GM12878 (cell line): ENCODE measurements around the gene DTX3. TPM values are rescaled to one million over a fixed set of nuclear protein-coding genes. Genes with fewer than 3 reads are reported as not detected.

Source experiments
- ATAC-seq: fragments of 200-7000 bp; cut with Tn5 transposase; 3 replicates; pipeline ENCODE4 v1.9.1; 2020; ENCODE audit warnings: mild to moderate bottlenecking, moderate library complexity
- BruUV-seq: library from RNA; stranded (reverse); fragments of 400-500 nt; replicated peaks from 2 replicates; lab custom pipeline; 2021; lab: Mats Ljungman, UMichigan
- CTCF ChIA-PET: fragments of 300-600 bp; sonication (Branson Sonifier 250); formaldehyde crosslinking; extraction: SDS; loops from one replicate; lab custom pipeline; 2021; ENCODE audit warnings: inconsistent platforms; lab: Yijun Ruan, JAX
- POLR2A ChIA-PET: fragments of 350-600 bp; formaldehyde crosslinking; extraction: SDS; loops from one replicate; lab custom pipeline; 2021; ENCODE audit warnings: inconsistent platforms; lab: Charles Lee
- RAD21 ChIA-PET: fragments of 300-600 bp; sonication (Branson Sonifier 250); formaldehyde crosslinking; loops from one replicate; lab custom pipeline; 2023; ENCODE audit warnings: antibody characterized with exemption; ENCODE audit not compliant: unreplicated experiment; lab: Charles Lee
- SMC1A ChIA-PET: fragments of 300-600 bp; sonication (Branson Sonifier 250); formaldehyde crosslinking; loops from one replicate; lab custom pipeline; 2023; ENCODE audit not compliant: unreplicated experiment, uncharacterized antibody; lab: Charles Lee
- DNase-seq: peaks from one replicate; pipeline ENCODE4 v3.0.0-alpha.2; 2011; ENCODE audit warnings: low read depth, low spot score
- FAIRE-seq: peaks from 3 replicates; lab custom pipeline; 2011; peaks lifted over from hg19 to GRCh38; lab: Jason Lieb, UNC
- H2AFZ ChIP-seq: 2 replicates; pipeline ENCODE4 v1.6.0; 2011; ENCODE audit warnings: low read depth, low read length, control low read depth; ENCODE audit not compliant: control insufficient read depth
- H3K27ac ChIP-seq: 2 replicates; pipeline ENCODE4 v1.5.1; 2011; ENCODE audit warnings: control low read depth; ENCODE audit not compliant: control insufficient read depth, insufficient read depth
- H3K27me3 ChIP-seq, 2 experiments: replicated peaks in 1 of 2; 2 replicates each; pipeline versions ENCODE4 v1.6.0 to v1.6.1; 2011; ENCODE audit warnings: low read length in 1 of 2; ENCODE audit not compliant: control insufficient read depth in 2 of 2, insufficient read depth in 2 of 2
- H3K36me3 ChIP-seq, 2 experiments: 2 replicates each; pipeline ENCODE4 v1.5.1; 2011; ENCODE audit warnings: low read length in 1 of 2; ENCODE audit not compliant: control insufficient read depth in 2 of 2, insufficient read depth in 2 of 2
- H3K4me1 ChIP-seq: 2 replicates; pipeline ENCODE4 v1.6.1; 2011; ENCODE audit warnings: mild to moderate bottlenecking, low read length, moderate library complexity, mixed read lengths; ENCODE audit not compliant: control insufficient read depth, insufficient read depth
- H3K4me2 ChIP-seq: 2 replicates; pipeline ENCODE4 v1.6.0; 2011; ENCODE audit warnings: control low read depth; ENCODE audit not compliant: control insufficient read depth, insufficient read depth
- H3K4me3 ChIP-seq: fragments of 200-600 bp; sonication (generic); 2 replicates; pipeline ENCODE4 v1.5.1; 2016
- H3K79me2 ChIP-seq: 2 replicates; pipeline ENCODE4 v1.6.0; 2011; ENCODE audit warnings: low read length; ENCODE audit not compliant: control insufficient read depth, insufficient read depth
- H3K9ac ChIP-seq: 2 replicates; pipeline ENCODE4 v1.8.0; 2011; ENCODE audit warnings: low read length, control low read depth, mixed read lengths; ENCODE audit not compliant: control insufficient read depth, insufficient read depth
- H3K9me3 ChIP-seq: replicated peaks from 3 replicates; pipeline ENCODE4 v1.5.1; 2011; ENCODE audit warnings: mild to moderate bottlenecking, low read length; ENCODE audit not compliant: control insufficient read depth, insufficient read depth
- H4K20me1 ChIP-seq: 2 replicates; pipeline ENCODE4 v1.6.0; 2011; ENCODE audit not compliant: control insufficient read depth, insufficient read depth
- FOS ChIP-seq: IDR thresholded peaks from 3 replicates; pipeline ENCODE4 v1.6.1; 2011; ENCODE audit warnings: borderline replicate concordance; ENCODE audit not compliant: insufficient read length; ENCODE audit errors: extremely low read depth
- MEF2B ChIP-seq: fragments of 450-650 bp; IDR thresholded peaks from 2 replicates; pipeline ENCODE4 v1.6.1; 2018; ENCODE audit warnings: mild to moderate bottlenecking, moderate library complexity; ENCODE audit not compliant: partially characterized antibody, poor library complexity, severe bottlenecking
- ZNF217 ChIP-seq: fragments of 450-650 bp; IDR thresholded peaks from 2 replicates; pipeline ENCODE4 v1.6.1; 2017; ENCODE audit warnings: antibody characterized with exemption, mild to moderate bottlenecking
- ZNF687 ChIP-seq: fragments of 450-650 bp; IDR thresholded peaks from 2 replicates; pipeline ENCODE4 v1.6.1; 2017; ENCODE audit warnings: mild to moderate bottlenecking, moderate library complexity
- WGBS: methylation state at CpG from one replicate; pipeline ENCODE4 v1.1.6; 2016; ENCODE audit warnings: low lambda C conversion rate; ENCODE audit not compliant: insufficient replicate concordance, insufficient coverage; ENCODE audit errors: missing lambda C conversion rate; 5-methylcytosine and 5-hydroxymethylcytosine counted together
- in situ Hi-C: fragments of 300-500 bp; cut with MboI; formaldehyde crosslinking; loops from 9 replicates; pipeline ENCODE4 v1.14.3; 2018; ENCODE audit warnings: mixed read lengths
- intact Hi-C: fragments of 100-400 bp; cut with micrococcal nuclease; formaldehyde crosslinking; loops from one replicate; pipeline ENCODE4 v1.14.2; 2022; ENCODE audit not compliant: unreplicated experiment
- polyA plus RNA-seq, 11 experiments: library from polyadenylated mRNA; depleted of rRNA in 4 of 11; unstranded in 6 of 11; stranded (reverse) in 5 of 11; fragments of >200 nt; fragmentation: Nextera tagmentation in 4 of 11; fragmentation: Illumina TruSeq in 1 of 11; extraction: Ambion mirVana in 4 of 11; extraction: Trizol in 1 of 11; gene quantifications; 1 replicate in 1 of 11; 2 replicates in 10 of 11; pipeline versions ENCODE4 v1.2.1 to v1.2.3, GENCODE V29; 2011 to 2016; ENCODE audit warnings: inconsistent platforms in 2 of 11, missing spikeins in 2 of 11, low read depth in 1 of 11
- total RNA-seq, 4 experiments: library from RNA; depleted of rRNA in 3 of 4; stranded (reverse); fragments of >200 nt in 3 of 4; fragmentation: Illumina TruSeq in 1 of 4; extraction: Trizol in 1 of 4; gene quantifications; 2 replicates each; pipeline versions ENCODE4 v1.2.1 to v1.2.3, GENCODE V29; 2013 to 2021

DTX3 gene
- total and polyA plus RNA-seq, 10 of the 15 experiments (the other 5 are each of a cell fraction or from before 2014, with no cell fraction given): 1.1 to 13.6 (median 5.6) TPM

GRCh38 chr12:57611827-57612710 is 7.4 kb downstream of the DTX3 start:
- no peak for ATAC-seq
- TF ChIP-seq MEF2B: no peak
- Histone ChIP-seq H2AFZ (no peak overlapping the region), H3K4me1 (peaks cover 10% of the 10 kb centered on the region), H3K27me3 (no peaks in the 10 kb centered on the region), H3K9ac (no peak overlapping the region), H4K20me1 (no peaks in the 10 kb centered on the region), H3K79me2 (no peaks in the 10 kb centered on the region), H3K4me2 (no peak overlapping the region), H3K9me3 (no peaks in the 10 kb centered on the region), H3K36me3 (no peaks in the 10 kb centered on the region; a peak in 1 of 4 replicates), H3K27ac (no peak overlapping the region), H3K4me3 (0 out of 2 replicates have a peak overlapping the region, but pooled peaks have one; percentile 70)
- FAIRE-seq: no peak
- ChIA-PET RAD21 (no interaction called here), SMC1A (interaction anchor here (1.0 kb wide), 1 partner anchor 11 kb away, joined by 3 read pairs; no protein-coding TSS in a partner anchor), CTCF (interaction anchor here (0.8 to 5.1 kb wide), 5 partner anchors 9 to 29 kb away, joined by 3 to 49 read pairs (median 4); partner anchors contain the start of gene B4GALNT1), POLR2A (interaction anchor here (0.8 to 1.7 kb wide), 3 partner anchors 9 to 21 kb away, joined by 3 to 4 read pairs (median 4); partner anchors contain the start of gene PIP4K2C)
- TSS peak; percentile 53 for BruUV-seq
- in situ Hi-C loops: no loop called here
- 16% methylated on average over 5 of the region's 23 CpGs for WGBS
- DNase-seq: no peak
- intact Hi-C loops: no loop called here

- CTCF ChIA-PET: interaction anchor here (0.8 to 5.1 kb wide), 9 partner anchors 20 to 161 kb away, joined by 3 to 49 read pairs (median 5); partner anchors contain the start of genes B4GALNT1 and GLI1
- 72% methylated on average over 10 of the region's 10 CpGs for whole genome bisulfite sequencing
- POLR2A ChIA-PET: interaction anchor here (0.6 to 2.9 kb wide), 5 partner anchors 8 to 132 kb away, joined by 3 to 13 read pairs (median 5); partner anchors contain the start of gene DTX3
- H3K36me3 ChIP-seq: no peaks in the 10 kb centered on the region; a peak in 1 of 4 replicates
- H3K27me3 ChIP-seq: no peaks in the 10 kb centered on the region; a peak in 1 of 4 replicates
- H3K9me3 ChIP-seq: no peaks in the 10 kb centered on the region
- DNase-seq: no peak
- peaks cover 10% of the 10 kb centered on the region for H3K4me1 ChIP-seq
- in situ Hi-C loops (no loop called here), intact Hi-C loops (no loop called here)
- H2AFZ ChIP-seq: no peak overlapping the region
- no peak overlapping the region for H3K4me2 ChIP-seq
- SMC1A ChIA-PET: interaction anchor here (1.0 kb wide), 1 partner anchor 10 kb away, joined by 3 read pairs; no protein-coding TSS in a partner anchor
- BruUV-seq: no TSS peak
- no peak for FAIRE-seq
- RAD21 ChIA-PET: interaction anchor here (0.6 to 2.3 kb wide), 3 partner anchors 29 to 160 kb away, joined by 3 to 16 read pairs (median 3); no protein-coding TSS in a partner anchor
- no peak overlapping the region for H3K27ac ChIP-seq
- no peak overlapping the region for H3K4me3 ChIP-seq
- no peaks in the 10 kb centered on the region for H4K20me1 ChIP-seq
- H3K79me2 ChIP-seq: no peaks in the 10 kb centered on the region
- ATAC-seq: no peak
- H3K9ac ChIP-seq: no peak overlapping the region
- TF ChIP-seq ZNF687: no peak
- no peak for TF ChIP-seq ZNF217
- no peak for TF ChIP-seq FOS
These were observed 8.2 kb downstream of the DTX3 start for GRCh38 chr12:57612711-57613426.
